DMS79 (cell line): ENCODE data around the gene DSCAML1.

ENCODE experiments used
- DNase-seq: peaks from one replicate; lab custom pipeline; 2025; lab: John Stamatoyannopoulos, UW

Gene DSCAML1

GRCh38 chr11:117489999-117490679 lies 306.9 kb downstream of the DSCAML1 start:
- DNase-seq: no peak

DNA sequence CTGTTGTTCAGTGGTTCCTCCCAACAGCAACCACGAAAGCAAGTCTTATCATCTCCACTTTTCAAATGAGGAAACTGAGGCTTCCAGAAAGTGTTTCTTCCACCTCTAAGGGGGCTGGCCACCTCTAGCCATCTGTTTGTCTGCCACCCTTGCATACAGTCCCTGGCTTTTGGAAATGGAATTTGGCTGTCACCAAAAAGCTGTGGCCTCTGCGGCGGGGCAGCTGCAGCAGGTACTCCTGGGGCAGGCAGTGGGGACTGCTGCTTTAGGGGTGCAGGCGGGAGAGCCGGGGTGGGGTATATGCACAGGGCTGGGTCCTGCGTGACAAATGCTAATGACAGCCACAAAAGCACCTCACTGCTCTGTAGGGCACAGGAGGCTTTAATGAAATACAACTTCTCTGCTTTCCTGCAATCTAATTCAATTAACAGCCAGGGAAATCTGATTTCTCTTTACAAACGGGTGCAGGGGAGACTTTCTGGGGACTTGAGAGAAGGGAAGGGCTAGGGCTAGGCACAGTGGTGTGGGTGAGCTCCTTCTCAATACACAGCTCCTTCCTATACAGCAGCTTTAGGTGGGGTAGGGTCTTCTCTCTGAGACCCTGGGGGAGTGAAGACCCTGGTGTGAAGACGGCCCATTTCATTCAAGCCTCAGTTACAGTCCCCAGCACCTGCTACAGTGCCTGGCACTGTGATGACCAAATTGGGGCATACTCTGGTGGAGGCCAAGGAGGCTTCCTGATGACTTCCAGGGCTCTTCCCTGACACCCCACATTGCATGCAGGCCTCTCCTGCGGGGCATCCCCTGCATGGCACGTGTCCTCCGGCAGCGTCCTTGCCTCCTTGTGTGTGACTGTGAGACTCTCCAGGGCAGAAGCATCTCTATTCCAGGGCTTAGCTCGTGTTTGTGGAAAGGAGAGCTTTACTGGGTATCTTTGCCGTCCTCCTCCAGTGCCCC lies 307.7 kb downstream of the DSCAML1 start:
- DNase-seq: no peak

GRCh38 chr11:117486059-117486458 lies 311.0 kb downstream of the DSCAML1 start:
- no peak for DNase-seq

DNA sequence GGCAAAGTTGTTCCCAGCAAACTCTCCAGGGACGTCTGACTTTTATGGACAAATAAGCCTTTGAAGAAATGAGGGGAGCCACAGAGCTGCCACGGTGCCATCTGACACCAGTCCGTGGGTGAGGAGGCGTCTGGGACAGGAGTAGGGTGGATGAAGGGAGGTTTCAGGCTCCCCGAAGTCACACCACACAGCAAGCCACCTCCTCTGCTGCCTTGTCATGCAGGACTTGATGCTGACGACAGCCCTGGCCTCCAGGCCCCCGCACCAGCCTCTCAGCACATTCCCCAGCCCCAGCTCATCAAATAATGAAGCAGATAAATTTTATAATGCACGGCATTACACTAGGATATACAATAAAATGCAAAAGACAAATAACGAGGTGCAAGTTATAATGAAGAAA lies 312.9 kb downstream of the DSCAML1 start:
- DNase-seq: no peak

- no peak for DNase-seq
Measured at GRCh38 chr11:117483372-117483771, 313.6 kb downstream of the DSCAML1 start.

DNA sequence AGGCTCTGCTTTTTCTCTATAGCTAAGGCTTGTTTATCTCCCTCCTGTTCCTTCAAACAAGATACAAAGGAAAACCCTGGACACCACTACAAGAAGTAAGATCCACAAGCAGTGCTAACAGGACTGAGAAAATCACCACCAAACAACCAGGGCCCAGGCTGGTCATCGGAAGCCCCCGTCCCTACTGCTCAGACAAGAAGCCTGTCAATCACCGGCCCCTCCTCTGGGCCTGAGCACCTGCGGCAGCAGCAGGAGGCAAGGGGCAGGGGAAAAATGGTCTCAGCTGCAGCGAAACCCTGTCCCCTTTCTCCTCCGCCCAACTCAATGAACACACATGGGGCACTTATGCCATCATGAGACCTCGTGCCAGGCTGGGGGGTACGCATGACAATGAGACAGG lies 314.1 kb downstream of the DSCAML1 start:
- DNase-seq: no peak

- no peak for DNase-seq
Measured at GRCh38 chr11:117481885-117482284, 315.1 kb downstream of the DSCAML1 start.

- no peak for DNase-seq
Measured at GRCh38 chr11:117481036-117481435, 316.0 kb downstream of the DSCAML1 start.

GRCh38 chr11:117480221-117480620 lies 316.8 kb downstream of the DSCAML1 start:
- no peak for DNase-seq

DNA sequence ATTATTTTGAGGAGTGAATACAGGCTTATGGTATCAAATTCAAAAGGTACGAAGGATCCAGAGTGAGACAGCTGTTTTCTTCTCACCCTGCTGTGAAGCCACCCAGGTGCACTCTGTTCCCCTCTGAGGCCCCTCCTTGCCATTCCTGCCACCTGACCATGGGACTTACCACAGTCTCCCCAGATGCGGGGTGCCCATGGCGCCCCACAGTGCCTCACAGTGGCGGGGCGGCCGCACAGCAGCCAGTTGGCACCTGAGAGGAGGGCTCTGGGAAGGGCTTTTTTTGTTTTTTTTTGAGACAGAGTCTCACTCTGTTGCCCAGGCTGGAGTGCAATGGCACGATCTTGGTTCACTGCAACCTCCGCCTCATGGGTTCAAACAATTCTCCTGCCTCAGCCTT lies 317.6 kb downstream of the DSCAML1 start:
- DNase-seq: no peak

DNA sequence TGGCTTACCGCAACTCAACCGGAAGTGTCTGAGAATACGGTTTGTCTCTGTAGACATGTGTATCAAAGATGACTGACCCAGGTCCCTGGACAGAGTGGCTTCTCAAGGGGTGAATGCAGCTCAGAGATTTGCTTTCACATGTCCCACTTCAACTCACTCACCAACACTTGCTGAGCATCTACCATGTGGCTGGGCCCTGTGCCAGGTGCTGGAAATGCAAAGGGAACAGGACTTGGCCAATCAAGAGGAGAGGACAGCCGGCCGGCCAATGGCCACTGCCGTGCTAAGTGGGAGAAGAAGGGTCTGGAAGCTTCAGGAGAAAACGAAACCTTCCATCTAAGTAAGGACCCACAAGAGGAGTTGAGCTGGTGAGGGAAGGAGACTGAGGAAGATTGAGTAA lies 318.1 kb downstream of the DSCAML1 start:
- peak; percentile 75 for DNase-seq

DNA sequence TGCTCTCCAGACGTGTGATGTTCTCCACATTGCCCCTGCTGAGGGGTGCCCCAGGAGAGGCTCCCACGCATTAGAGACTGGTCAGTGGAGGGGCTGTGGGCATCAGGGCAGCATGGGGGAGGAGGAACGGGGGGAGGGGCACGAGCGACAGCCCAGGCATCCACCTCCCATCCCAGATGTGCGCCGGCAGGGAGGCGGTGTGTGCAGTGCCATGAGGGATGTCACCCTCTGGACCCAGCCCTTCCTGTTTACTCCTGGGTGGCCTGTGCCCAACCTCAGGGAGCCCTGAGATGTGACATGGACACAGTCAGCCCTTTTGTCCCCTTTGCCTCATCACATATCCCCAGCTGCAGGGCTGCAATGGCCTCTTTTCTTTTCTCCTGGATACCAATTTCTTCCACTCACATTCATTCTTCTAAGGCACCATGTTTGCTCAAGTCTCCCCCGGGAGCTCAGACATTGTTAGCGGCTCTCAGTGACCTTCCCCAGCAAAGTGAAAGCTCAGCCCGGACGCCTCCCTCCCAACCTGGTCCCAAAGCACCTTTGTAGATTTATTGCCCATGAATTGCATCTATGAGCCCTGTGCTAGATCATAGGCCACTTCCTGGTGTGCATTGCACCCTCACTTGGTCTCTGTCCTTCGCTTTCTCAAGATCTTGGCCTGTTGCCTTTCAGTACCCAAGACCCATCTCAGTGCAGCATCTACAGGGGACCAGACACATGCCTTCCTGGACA lies 318.7 kb downstream of the DSCAML1 start:
- DNase-seq: no peak

- DNase-seq: no peak
Measured at GRCh38 chr11:117477721-117478120, 319.3 kb downstream of the DSCAML1 start.

DNA sequence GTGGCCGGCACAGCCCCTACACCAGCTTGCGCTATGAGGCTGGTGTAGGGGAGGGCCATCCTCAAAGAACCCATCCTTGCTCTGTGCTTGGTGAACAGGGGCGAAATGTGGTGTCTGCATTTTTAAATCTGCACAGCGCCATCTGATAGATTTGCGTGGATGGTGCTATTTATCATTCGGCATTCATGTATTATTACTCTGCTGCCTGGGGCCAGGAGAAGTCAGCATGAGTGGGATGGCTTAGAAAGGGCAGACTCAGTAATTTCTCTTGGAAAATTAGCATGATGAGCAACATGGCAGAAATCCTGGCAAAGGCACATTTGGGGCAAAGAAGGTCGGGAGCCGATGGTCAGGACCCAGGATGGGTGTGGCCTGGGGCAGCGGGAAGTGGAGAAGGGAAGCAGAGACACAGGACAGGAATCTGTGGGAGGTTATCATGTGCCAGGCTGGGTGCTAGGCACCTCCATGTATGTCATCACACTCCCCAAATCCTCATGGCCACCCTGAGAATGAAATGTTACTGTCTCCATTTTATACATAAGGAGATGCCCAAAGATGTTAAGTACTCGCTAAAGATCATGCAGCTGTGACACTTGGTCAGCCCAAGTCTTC lies 320.4 kb downstream of the DSCAML1 start:
- DNase-seq: no peak

DNA sequence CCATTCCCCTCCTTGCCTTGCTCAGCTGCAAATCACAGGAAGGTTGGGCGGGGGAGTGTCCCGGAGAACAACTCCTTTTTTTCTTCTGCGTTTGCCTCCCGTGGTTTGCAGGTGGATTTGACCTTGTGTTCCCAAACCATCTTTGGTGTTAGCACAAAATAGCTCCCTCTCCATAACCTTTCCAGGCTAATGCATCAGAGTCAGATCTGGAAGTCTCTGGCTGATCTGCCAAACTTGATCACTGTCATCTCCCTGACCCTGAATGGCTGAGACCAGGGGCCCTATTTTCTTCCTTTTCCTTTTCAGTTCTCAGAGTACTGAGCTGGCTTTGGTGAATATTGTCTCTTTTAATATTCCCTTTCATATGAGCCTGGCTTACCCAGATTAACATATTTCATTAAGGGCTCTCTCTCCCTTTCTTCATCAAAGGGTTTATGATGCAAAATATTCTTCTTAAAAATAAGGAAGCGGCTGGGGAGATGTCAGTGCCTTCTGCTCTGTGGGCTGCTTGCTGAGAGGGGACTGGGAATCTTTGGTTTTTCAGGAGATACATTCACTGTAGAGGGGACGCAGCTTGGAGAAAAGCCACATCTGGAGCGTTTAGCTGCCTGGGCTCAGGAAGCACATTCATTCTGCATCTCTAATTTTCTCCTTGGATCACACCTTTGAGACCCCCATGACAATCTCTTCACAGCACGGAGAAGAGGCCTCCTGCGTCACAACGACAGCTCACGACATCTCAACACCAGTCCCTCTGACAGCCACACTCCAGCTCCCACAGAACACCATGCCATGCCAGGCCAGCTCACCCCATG lies 321.1 kb downstream of the DSCAML1 start:
- DNase-seq: no peak

GRCh38 chr11:117473481-117474091 lies 323.4 kb downstream of the DSCAML1 start:
- DNase-seq: peak; percentile 100

DNA sequence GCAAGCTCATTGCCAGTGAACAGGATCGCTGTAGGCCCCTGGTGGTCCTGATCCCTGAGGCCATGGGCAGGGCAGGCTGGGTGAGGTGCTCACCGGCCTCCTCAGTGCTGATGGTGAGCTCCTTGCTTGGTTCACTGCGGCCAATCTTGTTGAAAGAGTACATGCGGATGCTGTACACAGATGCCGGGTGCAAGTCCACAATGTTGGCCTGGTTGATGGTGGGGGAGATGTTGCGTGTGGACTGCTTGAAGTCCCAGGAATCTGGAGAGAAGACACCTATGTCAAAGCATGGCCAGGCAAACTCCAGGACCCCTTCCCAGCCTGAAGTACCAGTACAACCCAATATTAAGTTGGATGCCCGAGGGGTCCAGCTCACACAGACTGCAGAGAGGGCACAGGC lies 325.2 kb downstream of the DSCAML1 start:
- no peak for DNase-seq

GRCh38 chr11:117470576-117470975 lies 326.4 kb downstream of the DSCAML1 start:
- no peak for DNase-seq

GRCh38 chr11:117468888-117469287 lies 328.1 kb downstream of the DSCAML1 start:
- no peak for DNase-seq

- DNase-seq: no peak
Measured at GRCh38 chr11:117467770-117468169, 329.2 kb downstream of the DSCAML1 start.

- DNase-seq: no peak
Measured at GRCh38 chr11:117466966-117467365, 330.1 kb downstream of the DSCAML1 start.
